ENCODE results near the gene HDAC4.

Gene HDAC4

GRCh38 chr2:239129147-239129920, 271.5 kb downstream of the HDAC4 start:
- H3K27ac Mint-ChIP-seq: no peak overlapping the region
- H3K27me3 Mint-ChIP-seq: no peaks in the 10 kb centered on the region
- H3K4me3 Mint-ChIP-seq: no peak overlapping the region
- no peaks in the 10 kb centered on the region for H3K9me3 Mint-ChIP-seq (ENCODE audit: low read depth)
- no peaks in the 10 kb centered on the region for H3K4me1 Mint-ChIP-seq (ENCODE audit: low read depth)
- peaks cover 11% of the 10 kb centered on the region for H3K36me3 Mint-ChIP-seq

GRCh38 chr2:239128706-239129105, 272.1 kb downstream of the HDAC4 start:
- peaks cover 11% of the 10 kb centered on the region for H3K36me3 Mint-ChIP-seq
- no peaks in the 10 kb centered on the region for H3K9me3 Mint-ChIP-seq (ENCODE audit: low read depth)
- H3K4me1 Mint-ChIP-seq (ENCODE audit: low read depth): no peaks in the 10 kb centered on the region
- H3K27me3 Mint-ChIP-seq: no peaks in the 10 kb centered on the region
- H3K4me3 Mint-ChIP-seq: no peak overlapping the region
- H3K27ac Mint-ChIP-seq: no peak overlapping the region

GRCh38 chr2:239127513-239127912, 273.3 kb downstream of the HDAC4 start:
- H3K9me3 Mint-ChIP-seq (ENCODE audit: low read depth): no peaks in the 10 kb centered on the region
- H3K36me3 Mint-ChIP-seq: peaks cover 8% of the 10 kb centered on the region
- H3K27me3 Mint-ChIP-seq: no peaks in the 10 kb centered on the region

GRCh38 chr2:239125726-239126675, 274.8 kb downstream of the HDAC4 start:
- H3K9me3 Mint-ChIP-seq (ENCODE audit: low read depth): no peaks in the 10 kb centered on the region
- no peaks in the 10 kb centered on the region for H3K27me3 Mint-ChIP-seq
- no peak overlapping the region for H3K27ac Mint-ChIP-seq
- peaks cover 8% of the 10 kb centered on the region for H3K36me3 Mint-ChIP-seq
- H3K4me1 Mint-ChIP-seq (ENCODE audit: low read depth): no peaks in the 10 kb centered on the region
- no peak overlapping the region for H3K4me3 Mint-ChIP-seq

More at GRCh38 chr2:239127513-239127912, 273.3 kb downstream of the HDAC4 start:
- no peak overlapping the region for H3K4me3 Mint-ChIP-seq
- H3K27ac Mint-ChIP-seq: no peak overlapping the region
- no peaks in the 10 kb centered on the region for H3K4me1 Mint-ChIP-seq (ENCODE audit: low read depth)

GRCh38 chr2:239124152-239124899, 276.5 kb downstream of the HDAC4 start:
- H3K9me3 Mint-ChIP-seq (ENCODE audit: low read depth): no peaks in the 10 kb centered on the region
- H3K4me3 Mint-ChIP-seq: no peak overlapping the region
- H3K36me3 Mint-ChIP-seq: peaks cover 8% of the 10 kb centered on the region
- H3K27me3 Mint-ChIP-seq: no peaks in the 10 kb centered on the region
- H3K4me1 Mint-ChIP-seq (ENCODE audit: low read depth): peaks cover 4% of the 10 kb centered on the region
- H3K27ac Mint-ChIP-seq: no peak overlapping the region

- H3K4me3 Mint-ChIP-seq: no peak overlapping the region
- peaks cover 11% of the 10 kb centered on the region for H3K4me1 Mint-ChIP-seq (ENCODE audit: low read depth)
- no peaks in the 10 kb centered on the region for H3K27me3 Mint-ChIP-seq
- H3K9me3 Mint-ChIP-seq (ENCODE audit: low read depth): no peaks in the 10 kb centered on the region
- H3K27ac Mint-ChIP-seq: no peak overlapping the region
- H3K36me3 Mint-ChIP-seq: peaks cover 8% of the 10 kb centered on the region
Observed at GRCh38 chr2:239122421-239123110, 278.3 kb downstream of the HDAC4 start.

GRCh38 chr2:239121600-239122012, 279.2 kb downstream of the HDAC4 start:
- Mint-ChIP-seq H3K36me3 (peaks cover 11% of the 10 kb centered on the region), H3K27me3 (no peaks in the 10 kb centered on the region), H3K4me3 (no peak overlapping the region), H3K4me1 (ENCODE audit: low read depth) (peaks cover 13% of the 10 kb centered on the region), H3K9me3 (ENCODE audit: low read depth) (no peaks in the 10 kb centered on the region), H3K27ac (no peak overlapping the region)

- Mint-ChIP-seq H3K27ac (no peak overlapping the region), H3K4me1 (ENCODE audit: low read depth) (peaks cover 13% of the 10 kb centered on the region), H3K9me3 (ENCODE audit: low read depth) (no peaks in the 10 kb centered on the region), H3K36me3 (peaks cover 11% of the 10 kb centered on the region), H3K27me3 (no peaks in the 10 kb centered on the region), H3K4me3 (no peak overlapping the region)
Observed at GRCh38 chr2:239120664-239121063, 280.2 kb downstream of the HDAC4 start.

GRCh38 chr2:239119346-239120126, 281.3 kb downstream of the HDAC4 start:
- peak overlapping the region; percentile 10 for H3K4me3 Mint-ChIP-seq
- no peaks in the 10 kb centered on the region for H3K27me3 Mint-ChIP-seq
- no peak overlapping the region for H3K27ac Mint-ChIP-seq
- peaks cover 3% of the 10 kb centered on the region for H3K36me3 Mint-ChIP-seq
- H3K4me1 Mint-ChIP-seq (ENCODE audit: low read depth): peaks cover 13% of the 10 kb centered on the region
- no peaks in the 10 kb centered on the region for H3K9me3 Mint-ChIP-seq (ENCODE audit: low read depth)

- H3K36me3 Mint-ChIP-seq: peaks cover 3% of the 10 kb centered on the region
- H3K27ac Mint-ChIP-seq: no peak overlapping the region
- H3K9me3 Mint-ChIP-seq (ENCODE audit: low read depth): no peaks in the 10 kb centered on the region
- no peaks in the 10 kb centered on the region for H3K27me3 Mint-ChIP-seq
- peak overlapping the region; percentile 10 for H3K4me3 Mint-ChIP-seq
- peaks cover 13% of the 10 kb centered on the region for H3K4me1 Mint-ChIP-seq (ENCODE audit: low read depth)
Observed at GRCh38 chr2:239118675-239119211, 282.1 kb downstream of the HDAC4 start.

- no peak overlapping the region for H3K27ac Mint-ChIP-seq
Observed at GRCh38 chr2:239118264-239118663, 282.6 kb downstream of the HDAC4 start.

GRCh38 chr2:239117831-239118230, 283.0 kb downstream of the HDAC4 start:
- Mint-ChIP-seq H3K27me3 (no peaks in the 10 kb centered on the region), H3K9me3 (ENCODE audit: low read depth) (no peaks in the 10 kb centered on the region), H3K4me1 (ENCODE audit: low read depth) (peaks cover 13% of the 10 kb centered on the region), H3K4me3 (no peak overlapping the region), H3K27ac (no peak overlapping the region), H3K36me3 (peaks cover 3% of the 10 kb centered on the region)

More at GRCh38 chr2:239118264-239118663, 282.6 kb downstream of the HDAC4 start:
- Mint-ChIP-seq H3K27me3 (no peaks in the 10 kb centered on the region), H3K4me1 (ENCODE audit: low read depth) (peaks cover 13% of the 10 kb centered on the region), H3K36me3 (peaks cover 3% of the 10 kb centered on the region), H3K4me3 (no peak overlapping the region), H3K9me3 (ENCODE audit: low read depth) (no peaks in the 10 kb centered on the region)

- H3K27me3 Mint-ChIP-seq: no peaks in the 10 kb centered on the region
- H3K27ac Mint-ChIP-seq: no peak overlapping the region
- no peaks in the 10 kb centered on the region for H3K9me3 Mint-ChIP-seq (ENCODE audit: low read depth)
- no peak overlapping the region for H3K4me3 Mint-ChIP-seq
- peaks cover 3% of the 10 kb centered on the region for H3K36me3 Mint-ChIP-seq
- H3K4me1 Mint-ChIP-seq (ENCODE audit: low read depth): peaks cover 13% of the 10 kb centered on the region
Observed at GRCh38 chr2:239116456-239117246, 284.2 kb downstream of the HDAC4 start.
